Neutrophil (primary cell): Measurements from ENCODE around the gene FAM89A.

ENCODE experiments used
- H3K27ac ChIP-seq: fragments of 200-600 bp; sonication (generic); 2 replicates; pipeline ENCODE4 v1.5.1; 2016; ENCODE audit warnings: mild to moderate bottlenecking, moderate library complexity
- H3K27me3 ChIP-seq: fragments of 200-600 bp; sonication (generic); 2 replicates; pipeline ENCODE4 v1.6.0; 2016; ENCODE audit warnings: mild to moderate bottlenecking
- H3K36me3 ChIP-seq: fragments of 200-600 bp; sonication (generic); 2 replicates; pipeline ENCODE4 v1.5.1; 2017
- H3K4me1 ChIP-seq, 2 experiments: fragments of 200-600 bp in 1 of 2; sonication (generic) in 1 of 2; 1 replicate in 1 of 2; 2 replicates in 1 of 2; pipeline versions ENCODE4 v1.5.1 to v1.6.1; 2013 to 2016; ENCODE audit warnings: low read depth in 1 of 2, low read length in 1 of 2, mild to moderate bottlenecking in 1 of 2, moderate library complexity in 1 of 2; ENCODE audit not compliant: control insufficient read depth in 1 of 2, insufficient read depth in 1 of 2
- H3K4me3 ChIP-seq, 2 experiments: fragments of 200-600 bp in 1 of 2; sonication (generic) in 1 of 2; 1 replicate in 1 of 2; 2 replicates in 1 of 2; pipeline ENCODE4 v1.5.1; 2013 to 2016; ENCODE audit warnings: low read depth in 1 of 2, low read length in 1 of 2, mild to moderate bottlenecking in 1 of 2, moderate library complexity in 1 of 2
- H3K9me3 ChIP-seq: fragments of 200-600 bp; sonication (generic); 2 replicates; pipeline ENCODE4 v1.5.1; 2016
- CTCF ChIP-seq: fragments of 200-600 bp; sonication (generic); IDR thresholded peaks from 2 replicates; pipeline ENCODE4 v1.5.1; 2016; ENCODE audit warnings: antibody characterized with exemption

FAM89A gene

GRCh38 chr1:231040800-231041718, 1.0 kb upstream of the FAM89A start:
- Histone ChIP-seq H3K4me3 (no peak overlapping the region), H3K9me3 (peaks cover 7% of the 10 kb centered on the region), H3K27me3 (peaks cover 94% of the 10 kb centered on the region), H3K36me3 (no peaks in the 10 kb centered on the region), H3K27ac (no peak overlapping the region), H3K4me1 (peaks cover 18 to 27% of the 10 kb centered on the region in 2 experiments)
- TF ChIP-seq CTCF = no peak

GRCh38 chr1:231039161-231040018, 664 bp downstream of the FAM89A start:
- H3K9me3 ChIP-seq = peaks cover 3% of the 10 kb centered on the region
- peak overlapping the region; percentile 55 to 58 for H3K4me3 ChIP-seq
- H3K36me3 ChIP-seq = no peaks in the 10 kb centered on the region
- peaks cover 90% of the 10 kb centered on the region for H3K27me3 ChIP-seq
- peaks cover 22 to 27% of the 10 kb centered on the region in 2 experiments for H3K4me1 ChIP-seq
- no peak for TF ChIP-seq CTCF
- no peak overlapping the region for H3K27ac ChIP-seq

GRCh38 chr1:231037585-231038517, 2.2 kb downstream of the FAM89A start:
- Histone ChIP-seq H3K9me3 (no peaks in the 10 kb centered on the region), H3K36me3 (no peaks in the 10 kb centered on the region), H3K27ac (no peak overlapping the region), H3K4me3 (no peak overlapping the region), H3K4me1 (peaks cover 22 to 27% of the 10 kb centered on the region in 2 experiments), H3K27me3 (peaks cover 86% of the 10 kb centered on the region)
- TF ChIP-seq CTCF = no peak

- no peaks in the 10 kb centered on the region for H3K36me3 ChIP-seq
- H3K4me1 ChIP-seq = peaks cover 22 to 27% of the 10 kb centered on the region in 2 experiments
- H3K4me3 ChIP-seq = no peak overlapping the region
- H3K27me3 ChIP-seq = peaks cover 75% of the 10 kb centered on the region
- no peaks in the 10 kb centered on the region for H3K9me3 ChIP-seq
- H3K27ac ChIP-seq = no peak overlapping the region
- TF ChIP-seq CTCF = no peak
These were observed 3.6 kb downstream of the FAM89A start for GRCh38 chr1:231036416-231036815.

- peaks cover 22 to 25% of the 10 kb centered on the region in 2 experiments for H3K4me1 ChIP-seq
- no peaks in the 10 kb centered on the region for H3K9me3 ChIP-seq
- H3K4me3 ChIP-seq = no peak overlapping the region
- no peak for TF ChIP-seq CTCF
- H3K36me3 ChIP-seq = no peaks in the 10 kb centered on the region
- no peak overlapping the region for H3K27ac ChIP-seq
- peaks cover 69% of the 10 kb centered on the region for H3K27me3 ChIP-seq
These were observed 4.3 kb downstream of the FAM89A start for GRCh38 chr1:231035799-231036198.
